ENCODE results near the gene RTN4IP1.
"Not testable (repeated sequence)": the region's sequence is repeated elsewhere in the genome, so short reads cannot be mapped to it uniquely, and the experiment has no call there.

RTN4IP1 gene

GRCh38 chr6:106574741-106575458 is 54.4 kb downstream of the RTN4IP1 start:
- DNase-seq: no peak

- DNase-seq: no peak
Measured at GRCh38 chr6:106572875-106573585, 56.3 kb downstream of the RTN4IP1 start.

GRCh38 chr6:106572436-106572835 is 56.9 kb downstream of the RTN4IP1 start:
- no peak for DNase-seq

GRCh38 chr6:106569428-106569827 is 59.9 kb downstream of the RTN4IP1 start:
- no peak for DNase-seq

- no peak for DNase-seq
Measured at GRCh38 chr6:106568530-106568929, 60.8 kb downstream of the RTN4IP1 start.

GRCh38 chr6:106564476-106564875 is 64.8 kb downstream of the RTN4IP1 start:
- no peak for DNase-seq

- no peak for DNase-seq
Measured at GRCh38 chr6:106563614-106564013, 65.7 kb downstream of the RTN4IP1 start.

GRCh38 chr6:106561686-106562405 is 67.5 kb downstream of the RTN4IP1 start:
- no peak for DNase-seq

- DNase-seq: no peak
Measured at GRCh38 chr6:106560996-106561685, 68.2 kb downstream of the RTN4IP1 start.

GRCh38 chr6:106559659-106560058 is 69.6 kb downstream of the RTN4IP1 start:
- DNase-seq: not testable (repeated sequence)

GRCh38 chr6:106558364-106558763 is 70.9 kb downstream of the RTN4IP1 start:
- no peak for DNase-seq

- DNase-seq: no peak
Measured at GRCh38 chr6:106557837-106558236, 71.5 kb downstream of the RTN4IP1 start.

- DNase-seq: peak; percentile 58
Measured at GRCh38 chr6:106556368-106556960, 72.8 kb downstream of the RTN4IP1 start.

- DNase-seq: no peak
Measured at GRCh38 chr6:106555767-106556166, 73.5 kb downstream of the RTN4IP1 start.

- DNase-seq: no peak
Measured at GRCh38 chr6:106553440-106553839, 75.9 kb downstream of the RTN4IP1 start.

GRCh38 chr6:106551155-106551554 is 78.1 kb downstream of the RTN4IP1 start:
- DNase-seq: no peak

GRCh38 chr6:106549521-106549920 is 79.8 kb downstream of the RTN4IP1 start:
- DNase-seq: no peak

- not testable (repeated sequence) for DNase-seq
Measured at GRCh38 chr6:106548926-106549455, 80.3 kb downstream of the RTN4IP1 start.

GRCh38 chr6:106547601-106548453 is 81.5 kb downstream of the RTN4IP1 start:
- peak; percentile 43 for DNase-seq

GRCh38 chr6:106546691-106547414 is 82.4 kb downstream of the RTN4IP1 start:
- no peak for DNase-seq

GRCh38 chr6:106546261-106546690 is 83.0 kb downstream of the RTN4IP1 start:
- no peak for DNase-seq
